Esophagus squamous epithelium (tissue), 4 donors: ENCODE results near the gene A3GALT2.

Experiments
- CTCF ChIP-seq, 6 experiments: fragments of 450-650 bp in 4 of 6; fragments of 200-600 bp in 2 of 6; sonication (generic) in 2 of 6; IDR thresholded peaks; one replicate each; pipeline ENCODE4 v1.5.1; 2016 to 2019; ENCODE audit warnings: antibody characterized with exemption in 6 of 6, mild to moderate bottlenecking in 4 of 6, moderate library complexity in 4 of 6
- POLR2A ChIP-seq, 4 donors: fragments of 450-650 bp; IDR thresholded peaks; one replicate each; pipeline ENCODE4 v1.6.1; 2017; ENCODE audit warnings: antibody characterized with exemption in 4 of 4, mild to moderate bottlenecking in 4 of 4, moderate library complexity in 3 of 4

GRCh38 chr1:33306653-33307493 is 14.0 kb downstream of the A3GALT2 start:
- TF ChIP-seq CTCF (IDR thresholded peaks at IDR 0.05) (no peak), POLR2A (IDR thresholded peaks at IDR 0.05) (no peak)
